ENCODE measurements around the gene AOC2.
A peak's percentile ranks its signal among the peaks of the same experiment; 100 is the strongest.

Gene AOC2

DNA sequence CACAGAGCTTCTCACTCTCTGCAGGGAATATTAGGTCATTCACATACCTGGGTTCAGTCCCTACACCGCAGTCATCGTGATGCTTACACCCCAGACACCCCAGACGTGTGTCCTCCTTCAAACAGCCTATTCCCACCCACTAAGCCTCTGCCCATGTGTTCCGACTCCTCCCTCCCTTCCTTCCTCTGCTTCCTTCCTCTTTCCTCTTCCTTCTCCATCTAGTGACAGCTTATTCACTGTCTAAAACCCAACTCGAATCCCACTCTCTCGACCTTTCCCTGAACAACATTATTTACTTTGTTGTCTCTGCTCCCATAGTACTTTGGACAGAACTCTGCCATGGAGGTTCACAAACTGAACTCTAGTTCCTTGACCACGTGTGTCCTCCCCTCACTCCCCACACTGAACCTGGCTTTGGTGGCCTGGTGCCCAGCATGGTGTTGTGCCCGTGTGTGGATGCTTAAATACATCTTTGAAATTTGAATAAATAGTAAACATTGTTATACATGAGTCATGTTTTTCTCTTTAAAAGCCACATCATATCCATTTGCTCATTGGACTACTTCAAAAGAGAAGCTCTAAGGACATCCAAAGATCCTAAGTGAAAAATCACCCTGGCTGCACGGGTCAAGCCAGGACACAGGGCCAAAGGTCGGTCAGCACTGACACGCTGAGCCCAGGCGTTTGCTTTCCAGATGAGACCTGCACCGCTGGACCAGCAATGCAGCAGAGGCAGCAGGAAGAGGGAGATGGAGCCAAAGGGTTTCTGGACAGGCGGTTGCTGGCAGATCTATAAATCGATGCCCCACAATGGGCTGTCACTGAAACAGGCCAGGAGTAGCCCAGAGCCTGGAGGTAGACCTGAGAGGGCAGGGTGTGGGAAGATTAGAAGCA is 42.1 kb downstream of the AOC2 start:
- H3K4me3 ChIP-seq (ENCODE audit: low read depth, low read length) = no peak overlapping the region
- DNase-seq (ENCODE audit: low read depth) = no peak
- TF ChIP-seq, protein P1, sequence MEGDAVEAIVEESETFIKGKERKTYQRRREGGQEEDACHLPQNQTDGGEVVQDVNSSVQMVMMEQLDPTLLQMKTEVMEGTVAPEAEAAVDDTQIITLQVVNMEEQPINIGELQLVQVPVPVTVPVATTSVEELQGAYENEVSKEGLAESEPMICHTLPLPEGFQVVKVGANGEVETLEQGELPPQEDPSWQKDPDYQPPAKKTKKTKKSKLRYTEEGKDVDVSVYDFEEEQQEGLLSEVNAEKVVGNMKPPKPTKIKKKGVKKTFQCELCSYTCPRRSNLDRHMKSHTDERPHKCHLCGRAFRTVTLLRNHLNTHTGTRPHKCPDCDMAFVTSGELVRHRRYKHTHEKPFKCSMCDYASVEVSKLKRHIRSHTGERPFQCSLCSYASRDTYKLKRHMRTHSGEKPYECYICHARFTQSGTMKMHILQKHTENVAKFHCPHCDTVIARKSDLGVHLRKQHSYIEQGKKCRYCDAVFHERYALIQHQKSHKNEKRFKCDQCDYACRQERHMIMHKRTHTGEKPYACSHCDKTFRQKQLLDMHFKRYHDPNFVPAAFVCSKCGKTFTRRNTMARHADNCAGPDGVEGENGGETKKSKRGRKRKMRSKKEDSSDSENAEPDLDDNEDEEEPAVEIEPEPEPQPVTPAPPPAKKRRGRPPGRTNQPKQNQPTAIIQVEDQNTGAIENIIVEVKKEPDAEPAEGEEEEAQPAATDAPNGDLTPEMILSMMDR (conservative IDR thresholded peaks at IDR 0.05; ENCODE audit: low read depth, low read length) = no peak

DNA sequence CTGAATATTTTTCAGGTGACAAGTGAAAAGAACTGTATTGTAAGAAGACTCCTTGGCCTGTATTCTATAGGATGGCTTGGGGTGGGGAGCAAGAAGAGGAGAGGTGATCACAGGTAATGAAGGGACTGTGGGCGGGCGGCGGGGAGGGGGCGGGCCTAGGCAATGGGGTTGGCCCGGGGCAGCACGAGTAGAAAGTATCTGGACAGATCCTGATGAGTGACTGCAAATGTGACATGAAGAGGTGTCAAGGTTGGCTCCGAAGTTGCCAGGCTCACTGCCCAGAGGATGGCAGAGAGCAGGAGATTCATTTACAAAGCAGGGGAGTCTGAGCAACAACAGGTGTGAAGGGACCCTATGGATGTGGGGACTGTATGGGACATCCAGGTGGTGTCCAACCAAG is 45.4 kb downstream of the AOC2 start:
- TF ChIP-seq, protein P1 (conservative IDR thresholded peaks at IDR 0.05; ENCODE audit: low read depth, low read length) = no peak
- H3K4me3 ChIP-seq (ENCODE audit: low read depth, low read length) = no peak overlapping the region
- DNase-seq (ENCODE audit: low read depth) = no peak

DNA sequence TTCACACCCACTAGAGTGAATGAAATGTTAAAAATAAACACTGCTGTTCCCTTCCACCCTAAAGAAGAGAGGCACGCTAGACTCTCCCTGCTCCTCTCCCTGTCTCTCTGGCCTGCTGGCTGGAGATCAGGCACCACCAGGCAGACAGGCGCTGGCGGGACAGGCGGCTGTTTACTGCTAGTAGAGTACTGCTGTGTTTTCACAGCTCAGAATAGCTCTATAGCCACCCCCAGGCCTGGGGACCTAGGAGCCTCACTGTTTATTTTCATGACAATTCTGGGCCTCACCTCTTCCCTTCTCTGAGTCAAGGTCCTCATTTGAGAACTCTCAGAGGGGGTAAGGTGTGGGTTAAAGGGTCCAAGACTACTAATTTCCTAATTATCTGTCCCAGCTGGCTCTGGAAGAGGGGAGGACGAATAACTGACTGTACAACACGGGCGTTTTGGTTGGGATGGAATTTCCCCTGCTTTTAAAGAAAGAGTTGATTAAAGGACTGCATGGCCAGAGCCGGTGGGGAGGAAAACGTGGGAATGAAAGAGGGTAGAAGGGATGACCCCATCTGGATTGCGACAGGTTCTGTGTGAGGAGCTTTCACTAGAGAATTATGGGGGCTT is 47.3 kb downstream of the AOC2 start:
- H3K4me3 ChIP-seq (ENCODE audit: low read depth, low read length) = no peak overlapping the region
- DNase-seq (ENCODE audit: low read depth) = peak; percentile 48
- TF ChIP-seq, protein P1 (conservative IDR thresholded peaks at IDR 0.05; ENCODE audit: low read depth, low read length) = no peak

DNA sequence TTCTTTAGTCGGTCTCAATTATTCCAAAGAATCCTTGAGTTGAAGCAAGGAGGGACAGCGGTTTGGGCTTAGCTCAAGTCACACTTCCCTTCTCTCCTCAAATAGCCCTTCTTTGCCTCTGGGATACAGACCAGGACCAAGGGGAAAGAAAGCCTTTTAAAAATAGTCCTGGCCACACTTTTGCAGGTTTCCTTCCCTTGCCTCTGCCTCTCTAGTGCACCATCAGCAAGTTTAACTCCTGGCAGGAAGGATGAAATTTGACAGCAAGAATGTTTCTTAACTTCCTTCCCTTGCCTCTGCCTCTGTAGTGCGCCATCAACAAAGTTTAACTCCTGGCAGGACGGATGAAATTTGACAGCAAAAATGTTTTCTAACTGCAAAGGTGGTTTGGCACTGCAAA is 49.0 kb downstream of the AOC2 start:
- H3K4me3 ChIP-seq (ENCODE audit: low read depth, low read length) = no peak overlapping the region
- DNase-seq (ENCODE audit: low read depth) = no peak
- TF ChIP-seq, protein P1 (conservative IDR thresholded peaks at IDR 0.05; ENCODE audit: low read depth, low read length) = no peak

DNA sequence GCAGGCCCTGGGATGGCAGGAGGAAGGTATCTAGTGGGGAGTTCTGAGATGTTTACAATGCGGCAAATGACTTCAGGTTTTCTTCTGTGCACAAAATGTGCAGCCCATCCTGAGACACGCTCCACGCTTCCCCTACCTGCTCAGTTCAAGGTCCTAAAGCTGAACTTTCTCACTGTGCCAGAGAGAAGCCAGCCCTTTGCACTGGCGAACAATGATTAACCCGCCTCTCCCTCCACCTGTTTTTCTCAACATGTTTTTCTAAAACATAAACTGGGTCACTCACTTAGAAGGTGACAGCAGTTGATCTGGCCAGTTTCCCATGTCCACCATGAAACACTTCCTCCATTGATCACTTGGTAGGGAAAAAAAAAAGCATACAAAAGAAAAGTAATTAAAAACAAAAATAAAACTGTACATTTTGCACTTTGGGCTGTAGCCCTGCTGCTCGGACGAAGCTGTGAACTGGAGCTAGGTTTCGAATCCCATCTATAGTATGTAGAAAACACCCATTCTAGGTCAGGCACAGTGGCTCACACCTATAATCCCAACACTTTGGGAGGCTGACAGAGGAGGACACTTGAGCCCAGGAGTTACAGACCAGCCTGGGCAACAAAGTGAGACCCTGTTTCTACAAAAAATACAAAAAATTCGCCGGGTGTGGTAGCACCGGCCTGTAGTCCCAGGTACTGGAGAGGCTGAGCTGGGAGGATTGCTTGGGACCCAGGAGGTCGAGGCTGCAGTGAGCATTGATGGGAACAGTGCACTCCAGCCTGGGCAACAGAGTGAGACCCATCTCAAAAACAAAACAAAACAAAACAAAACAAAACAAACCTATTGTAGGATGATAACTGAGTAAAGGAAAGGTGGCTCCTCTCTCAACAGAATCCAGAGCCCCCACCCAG is 50.2 kb downstream of the AOC2 start:
- TF ChIP-seq, protein P1 (conservative IDR thresholded peaks at IDR 0.05; ENCODE audit: low read depth, low read length) = no peak
- H3K4me3 ChIP-seq (ENCODE audit: low read depth, low read length) = no peak overlapping the region
- DNase-seq (ENCODE audit: low read depth) = no peak

DNA sequence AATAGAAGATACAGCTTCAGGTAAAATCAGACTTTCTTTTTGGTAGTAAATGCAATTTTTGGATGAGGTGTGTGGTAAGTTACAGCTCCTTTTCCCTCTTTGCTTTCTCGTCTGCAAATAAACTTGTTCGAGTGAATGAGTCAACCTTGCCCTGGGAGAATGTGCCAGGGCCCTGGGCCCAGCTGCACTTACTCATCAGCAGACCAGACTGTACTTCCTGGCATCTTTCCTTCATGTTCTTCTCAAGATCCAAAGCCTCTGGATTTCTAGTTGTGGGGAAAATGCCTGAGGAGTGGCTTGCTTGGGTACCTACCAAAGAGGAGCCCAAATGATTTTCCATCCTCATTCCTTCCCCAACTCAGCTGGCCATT is 50.8 kb downstream of the AOC2 start:
- DNase-seq (ENCODE audit: low read depth) = peak; percentile 69
- H3K4me3 ChIP-seq (ENCODE audit: low read depth, low read length) = no peak overlapping the region
- TF ChIP-seq, protein P1 (conservative IDR thresholded peaks at IDR 0.05; ENCODE audit: low read depth, low read length) = no peak

All from choroid plexus epithelial cell (primary cell).